Dendritic cell treated with granulocyte-macrophage colony-stimulating factor and Interleukin-4, amounts not matched to agents 40 ng/mL and 50 ng/mL, for 4 days (primary cell): ENCODE data around the gene WWOX.

ENCODE experiments used
- H3K27ac Mint-ChIP-seq: one replicate; pipeline ENCODE4 v1.8.0; 2022; ENCODE audit warnings: mild to moderate bottlenecking, mixed read lengths
- H3K27me3 Mint-ChIP-seq: one replicate; pipeline ENCODE4 v1.8.0; 2022; ENCODE audit warnings: mild to moderate bottlenecking, mixed read lengths
- H3K36me3 Mint-ChIP-seq: one replicate; pipeline ENCODE4 v1.8.0; 2022; ENCODE audit warnings: low read depth, mixed read lengths
- H3K4me1 Mint-ChIP-seq: one replicate; pipeline ENCODE4 v1.8.0; 2022; ENCODE audit warnings: low read depth, mixed read lengths
- H3K4me3 Mint-ChIP-seq: one replicate; pipeline ENCODE4 v1.8.0; 2022; ENCODE audit warnings: mild to moderate bottlenecking, moderate library complexity, mixed read lengths
- H3K9me3 Mint-ChIP-seq: one replicate; pipeline ENCODE4 v1.8.0; 2022; ENCODE audit warnings: mixed read lengths
- intact Hi-C: fragments of 100-400 bp; cut with micrococcal nuclease; formaldehyde crosslinking; loops from one replicate; pipeline ENCODE4 v1.15.0; 2022

WWOX gene

GRCh38 chr16:78748220-78748929, 648.9 kb downstream of the WWOX start:
- peaks cover 4% of the 10 kb centered on the region for H3K4me1 Mint-ChIP-seq
- no peaks in the 10 kb centered on the region for H3K9me3 Mint-ChIP-seq
- H3K4me3 Mint-ChIP-seq: no peak overlapping the region
- H3K27me3 Mint-ChIP-seq: no peaks in the 10 kb centered on the region
- H3K36me3 Mint-ChIP-seq: no peaks in the 10 kb centered on the region
- intact Hi-C loops: no loop called here
- no peak overlapping the region for H3K27ac Mint-ChIP-seq

DNA sequence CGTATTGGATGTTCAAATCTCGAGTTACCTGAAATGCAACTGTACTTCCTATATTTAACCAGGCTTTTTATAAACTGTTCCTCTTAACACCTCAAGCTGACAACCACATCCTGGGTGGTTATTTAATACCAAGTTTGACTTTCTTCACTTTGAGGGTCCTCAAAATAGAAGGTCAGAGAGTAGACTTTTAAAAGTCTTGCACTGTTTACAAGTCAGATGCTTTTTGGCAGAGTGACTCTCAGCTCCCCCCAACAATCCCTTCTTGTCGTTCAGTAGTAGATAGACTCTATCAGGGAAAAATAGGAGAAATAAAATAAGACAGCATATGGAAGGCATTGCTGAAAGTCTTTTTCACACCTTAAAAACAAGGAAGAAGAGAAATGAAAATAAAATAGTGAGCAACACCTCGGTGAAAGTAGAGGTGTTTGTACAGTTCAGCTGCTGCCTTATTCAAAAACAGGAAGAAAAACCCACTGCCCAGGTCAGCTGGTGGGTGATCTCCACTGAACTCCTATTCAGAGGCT, 650.4 kb downstream of the WWOX start:
- Mint-ChIP-seq H3K27ac (no peak overlapping the region), H3K9me3 (no peaks in the 10 kb centered on the region), H3K4me1 (peaks cover 4% of the 10 kb centered on the region), H3K27me3 (no peaks in the 10 kb centered on the region), H3K36me3 (no peaks in the 10 kb centered on the region), H3K4me3 (no peak overlapping the region)
- intact Hi-C loops: no loop called here

DNA sequence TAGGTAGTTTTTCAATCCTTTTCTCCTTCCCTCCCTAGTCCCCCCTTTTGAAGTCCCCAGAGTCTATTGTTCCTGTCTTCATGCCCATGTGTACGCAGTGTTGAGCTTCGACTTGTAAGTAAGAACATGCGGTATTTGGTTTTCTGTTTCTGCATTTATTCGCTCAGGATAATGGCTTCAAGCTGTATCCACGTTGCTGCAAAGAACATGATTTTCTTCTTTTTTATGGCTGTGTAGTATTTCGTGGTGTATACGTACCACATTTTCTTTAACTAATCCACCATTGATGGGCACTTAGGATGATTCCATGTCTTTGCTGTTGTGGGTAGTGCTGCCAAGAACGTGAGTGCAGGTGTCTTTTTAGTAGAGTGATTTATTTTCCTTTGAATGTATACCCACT, 651.2 kb downstream of the WWOX start:
- intact Hi-C loops: no loop called here
- Mint-ChIP-seq H3K36me3 (no peaks in the 10 kb centered on the region), H3K27me3 (no peaks in the 10 kb centered on the region), H3K27ac (no peak overlapping the region), H3K4me3 (no peak overlapping the region), H3K9me3 (no peaks in the 10 kb centered on the region), H3K4me1 (peaks cover 4% of the 10 kb centered on the region)

DNA sequence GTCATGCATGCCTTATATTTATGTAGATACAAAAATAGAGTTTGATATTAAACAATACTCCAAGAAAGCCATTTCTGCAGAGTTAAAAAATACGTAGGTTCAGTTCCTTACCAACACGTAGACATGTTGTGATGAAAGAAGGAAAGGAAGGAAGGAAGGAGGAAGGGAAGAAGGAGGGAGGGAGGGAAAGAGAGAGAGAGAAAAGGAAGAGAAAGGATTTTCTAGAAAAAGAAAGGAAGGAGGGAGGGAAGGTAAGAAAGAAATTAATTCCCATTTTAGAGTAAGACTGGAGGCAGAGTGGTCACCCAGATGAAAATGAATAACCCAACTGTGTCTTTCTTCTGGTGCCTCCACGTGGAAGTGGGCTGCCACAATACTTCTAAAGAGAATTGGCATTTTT, 652.1 kb downstream of the WWOX start:
- Mint-ChIP-seq H3K27ac (no peak overlapping the region), H3K9me3 (no peaks in the 10 kb centered on the region), H3K36me3 (no peaks in the 10 kb centered on the region), H3K4me1 (peaks cover 4% of the 10 kb centered on the region), H3K27me3 (no peaks in the 10 kb centered on the region), H3K4me3 (no peak overlapping the region)
- intact Hi-C loops: no loop called here

GRCh38 chr16:78754713-78755112, 655.3 kb downstream of the WWOX start:
- intact Hi-C loops: no loop called here
- no peaks in the 10 kb centered on the region for H3K9me3 Mint-ChIP-seq
- no peaks in the 10 kb centered on the region for H3K36me3 Mint-ChIP-seq
- H3K27me3 Mint-ChIP-seq: no peaks in the 10 kb centered on the region
- H3K4me1 Mint-ChIP-seq: no peaks in the 10 kb centered on the region
- no peak overlapping the region for H3K27ac Mint-ChIP-seq
- H3K4me3 Mint-ChIP-seq: no peak overlapping the region

DNA sequence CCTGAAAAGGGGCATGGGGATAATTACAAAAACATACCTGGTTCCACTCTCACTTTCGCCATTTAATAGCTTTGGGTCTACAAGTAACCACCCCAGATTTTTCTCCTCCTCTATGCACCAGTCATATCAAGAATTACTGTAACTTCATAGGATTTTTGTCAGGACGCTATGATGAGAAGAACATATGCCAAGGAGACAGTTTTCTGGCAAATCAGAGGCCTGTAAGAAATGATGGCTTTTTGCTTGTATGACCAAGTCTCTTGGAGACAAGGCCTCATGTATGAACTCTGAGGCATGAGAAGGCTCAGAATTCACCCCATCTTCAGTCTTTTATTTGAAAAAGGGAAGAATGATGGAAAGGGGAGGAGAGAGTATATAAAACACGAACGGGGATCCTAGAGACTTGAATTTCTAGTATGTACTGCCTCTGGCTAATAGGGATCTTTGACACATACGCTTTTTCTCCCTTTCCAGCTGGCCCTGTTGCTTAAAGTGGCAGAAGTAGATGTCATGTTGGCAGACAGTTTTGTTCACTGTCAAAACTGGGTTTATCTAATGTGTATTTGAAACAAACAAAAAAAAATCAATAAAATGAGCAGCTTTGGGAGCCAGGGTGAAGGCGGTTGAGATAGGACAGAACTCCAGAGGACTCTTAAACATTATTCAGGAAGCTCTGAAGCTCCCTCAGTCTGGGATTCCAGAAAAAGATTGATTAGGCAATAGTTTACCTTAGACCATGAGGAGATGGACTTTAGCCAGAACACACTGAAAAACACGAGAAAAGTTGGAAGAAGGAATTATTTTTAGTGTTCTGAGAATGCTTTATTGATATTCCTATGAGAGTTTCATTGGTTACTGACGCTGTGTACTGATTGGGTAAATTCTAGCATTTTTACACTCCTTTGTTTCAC, 656.6 kb downstream of the WWOX start:
- H3K36me3 Mint-ChIP-seq: no peaks in the 10 kb centered on the region
- no peaks in the 10 kb centered on the region for H3K9me3 Mint-ChIP-seq
- intact Hi-C loops: no loop called here
- no peak overlapping the region for H3K4me3 Mint-ChIP-seq
- no peaks in the 10 kb centered on the region for H3K4me1 Mint-ChIP-seq
- H3K27ac Mint-ChIP-seq: no peak overlapping the region
- H3K27me3 Mint-ChIP-seq: no peaks in the 10 kb centered on the region

- Mint-ChIP-seq H3K4me3 (no peak overlapping the region), H3K27ac (no peak overlapping the region), H3K27me3 (no peaks in the 10 kb centered on the region), H3K36me3 (no peaks in the 10 kb centered on the region), H3K9me3 (no peaks in the 10 kb centered on the region), H3K4me1 (no peaks in the 10 kb centered on the region)
- intact Hi-C loops: no loop called here
Observed at GRCh38 chr16:78759596-78759995, 660.1 kb downstream of the WWOX start.

- intact Hi-C loops: no loop called here
- Mint-ChIP-seq H3K9me3 (no peaks in the 10 kb centered on the region), H3K4me1 (no peaks in the 10 kb centered on the region), H3K27me3 (no peaks in the 10 kb centered on the region), H3K36me3 (no peaks in the 10 kb centered on the region), H3K27ac (no peak overlapping the region), H3K4me3 (no peak overlapping the region)
Observed at GRCh38 chr16:78760611-78761010, 661.2 kb downstream of the WWOX start.

DNA sequence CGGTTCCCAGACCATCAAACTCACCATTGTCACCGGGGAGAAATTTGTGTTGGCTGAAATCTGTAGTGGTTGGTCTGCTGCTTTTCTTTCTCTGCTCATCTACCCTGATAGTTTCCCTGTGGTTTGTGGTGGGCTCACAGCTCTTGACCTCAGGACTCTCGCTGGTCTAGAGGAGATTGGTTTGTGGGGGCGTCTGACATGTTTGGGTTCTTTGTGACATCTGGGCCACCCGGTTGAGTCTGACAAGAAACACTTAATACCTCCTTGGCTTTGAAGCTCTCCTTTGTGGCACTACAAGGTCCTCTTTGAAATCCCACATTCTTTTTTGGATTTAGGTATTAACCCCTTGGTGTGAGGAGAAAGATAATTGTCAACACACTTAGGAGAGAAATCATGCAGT, 662.0 kb downstream of the WWOX start:
- intact Hi-C loops: no loop called here
- Mint-ChIP-seq H3K27me3 (no peaks in the 10 kb centered on the region), H3K4me3 (no peak overlapping the region)

GRCh38 chr16:78762222-78762621, 662.8 kb downstream of the WWOX start:
- no peaks in the 10 kb centered on the region for H3K4me1 Mint-ChIP-seq
- no peaks in the 10 kb centered on the region for H3K36me3 Mint-ChIP-seq
- H3K4me3 Mint-ChIP-seq: no peak overlapping the region
- no peak overlapping the region for H3K27ac Mint-ChIP-seq
- H3K9me3 Mint-ChIP-seq: no peaks in the 10 kb centered on the region
- H3K27me3 Mint-ChIP-seq: no peaks in the 10 kb centered on the region
- intact Hi-C loops: no loop called here

More for the DNA sequence above, 662.0 kb downstream of the WWOX start:
- Mint-ChIP-seq H3K9me3 (no peaks in the 10 kb centered on the region), H3K4me1 (no peaks in the 10 kb centered on the region), H3K36me3 (no peaks in the 10 kb centered on the region), H3K27ac (no peak overlapping the region)

DNA sequence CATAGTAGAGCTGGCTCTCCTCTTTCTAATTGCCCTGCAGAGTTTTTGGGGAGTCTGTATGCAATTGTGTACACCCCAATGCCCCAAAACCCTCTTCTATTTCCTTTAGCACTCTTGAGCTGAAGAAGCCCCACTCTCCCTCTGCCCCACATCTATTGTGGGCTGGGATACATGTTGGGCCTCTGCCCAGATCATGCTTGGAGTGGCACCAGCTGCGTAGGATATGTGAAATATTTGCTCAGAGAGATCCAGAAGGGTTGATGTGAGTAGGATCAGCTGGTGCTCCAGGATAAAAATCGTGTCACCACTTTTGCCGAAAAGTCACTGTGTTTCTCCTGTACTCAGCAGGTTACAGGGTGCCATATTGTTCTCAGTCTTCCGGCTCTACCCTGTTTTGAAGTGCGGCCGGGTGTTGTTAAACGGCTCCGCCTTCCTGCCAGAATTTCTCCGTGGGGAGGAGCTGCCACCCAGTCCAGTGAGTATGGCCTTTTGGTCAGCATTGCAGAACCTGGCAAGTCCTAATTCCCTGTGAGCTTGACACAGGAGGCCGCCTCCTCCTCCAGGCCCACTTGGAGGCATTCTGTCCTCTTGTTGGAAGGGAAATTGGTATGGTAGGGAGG, 664.5 kb downstream of the WWOX start:
- H3K27ac Mint-ChIP-seq: peak overlapping the region; percentile 35
- H3K9me3 Mint-ChIP-seq: no peaks in the 10 kb centered on the region
- H3K36me3 Mint-ChIP-seq: no peaks in the 10 kb centered on the region
- no peak overlapping the region for H3K4me3 Mint-ChIP-seq
- H3K4me1 Mint-ChIP-seq: no peaks in the 10 kb centered on the region
- H3K27me3 Mint-ChIP-seq: no peaks in the 10 kb centered on the region
- intact Hi-C loops: no loop called here

DNA sequence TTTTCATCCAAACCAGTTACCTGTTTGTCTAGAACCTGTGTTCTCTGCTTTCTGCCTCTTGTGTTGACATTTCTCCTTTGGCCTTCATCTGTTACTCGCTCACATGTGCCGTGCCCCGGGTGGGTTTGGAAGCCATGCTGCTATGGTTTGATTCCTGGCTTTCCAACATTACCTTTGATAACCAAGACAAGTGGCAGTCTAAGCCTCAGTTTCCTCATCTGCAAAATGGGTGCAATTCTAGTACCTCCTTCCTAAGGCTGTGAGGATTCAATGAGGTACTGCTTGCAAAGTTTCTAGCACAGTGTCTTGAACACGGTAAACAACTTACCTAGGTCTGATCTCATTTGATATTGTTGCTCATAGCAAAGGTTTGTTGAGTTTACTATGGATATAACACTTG, 665.0 kb downstream of the WWOX start:
- H3K4me3 Mint-ChIP-seq: no peak overlapping the region
- intact Hi-C loops: no loop called here
- H3K4me1 Mint-ChIP-seq: no peaks in the 10 kb centered on the region
- no peaks in the 10 kb centered on the region for H3K27me3 Mint-ChIP-seq
- H3K27ac Mint-ChIP-seq: peak overlapping the region; percentile 35
- no peaks in the 10 kb centered on the region for H3K9me3 Mint-ChIP-seq
- no peaks in the 10 kb centered on the region for H3K36me3 Mint-ChIP-seq

- peaks cover 6% of the 10 kb centered on the region for H3K4me1 Mint-ChIP-seq
- peaks cover 5% of the 10 kb centered on the region for H3K27me3 Mint-ChIP-seq
- H3K4me3 Mint-ChIP-seq: no peak overlapping the region
- intact Hi-C loops: no loop called here
- no peaks in the 10 kb centered on the region for H3K36me3 Mint-ChIP-seq
- no peak overlapping the region for H3K27ac Mint-ChIP-seq
- no peaks in the 10 kb centered on the region for H3K9me3 Mint-ChIP-seq
Observed at GRCh38 chr16:78768226-78768625, 668.8 kb downstream of the WWOX start.

DNA sequence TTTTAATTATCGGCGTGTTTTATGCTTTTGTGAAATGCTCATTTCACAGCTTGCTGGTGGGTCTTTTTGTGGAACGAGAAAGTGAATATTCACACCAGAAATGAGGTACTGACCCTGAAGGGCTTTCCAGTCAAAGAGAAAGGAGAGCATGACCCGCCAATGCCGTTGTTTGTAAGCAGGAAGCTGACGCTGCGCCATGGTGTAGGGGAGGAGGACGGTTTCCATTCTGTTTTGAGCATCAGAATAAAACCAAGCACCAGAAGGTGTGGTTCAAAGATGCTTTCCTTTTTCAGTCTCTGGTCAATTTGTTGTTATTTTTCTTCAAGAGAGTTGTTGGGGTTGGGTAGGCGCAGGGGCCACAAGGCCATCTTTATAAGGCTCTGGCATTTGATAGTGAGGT, 669.3 kb downstream of the WWOX start:
- no peaks in the 10 kb centered on the region for H3K9me3 Mint-ChIP-seq
- H3K36me3 Mint-ChIP-seq: no peaks in the 10 kb centered on the region
- H3K4me3 Mint-ChIP-seq: no peak overlapping the region
- H3K4me1 Mint-ChIP-seq: peaks cover 6% of the 10 kb centered on the region
- intact Hi-C loops: no loop called here
- H3K27ac Mint-ChIP-seq: no peak overlapping the region
- peaks cover 5% of the 10 kb centered on the region for H3K27me3 Mint-ChIP-seq
